Activated T-cell treated with anti-CD3 and anti-CD28 coated beads, Interleukin-2, amount 50 U/mL, for 1 hour (primary cell): ENCODE results near the gene ACKR1.

Experiments
- DNase-seq: peaks from one replicate; pipeline ENCODE4 v3.0.0-alpha.2; 2020

Gene ACKR1, protein sequence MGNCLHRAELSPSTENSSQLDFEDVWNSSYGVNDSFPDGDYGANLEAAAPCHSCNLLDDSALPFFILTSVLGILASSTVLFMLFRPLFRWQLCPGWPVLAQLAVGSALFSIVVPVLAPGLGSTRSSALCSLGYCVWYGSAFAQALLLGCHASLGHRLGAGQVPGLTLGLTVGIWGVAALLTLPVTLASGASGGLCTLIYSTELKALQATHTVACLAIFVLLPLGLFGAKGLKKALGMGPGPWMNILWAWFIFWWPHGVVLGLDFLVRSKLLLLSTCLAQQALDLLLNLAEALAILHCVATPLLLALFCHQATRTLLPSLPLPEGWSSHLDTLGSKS

DNA sequence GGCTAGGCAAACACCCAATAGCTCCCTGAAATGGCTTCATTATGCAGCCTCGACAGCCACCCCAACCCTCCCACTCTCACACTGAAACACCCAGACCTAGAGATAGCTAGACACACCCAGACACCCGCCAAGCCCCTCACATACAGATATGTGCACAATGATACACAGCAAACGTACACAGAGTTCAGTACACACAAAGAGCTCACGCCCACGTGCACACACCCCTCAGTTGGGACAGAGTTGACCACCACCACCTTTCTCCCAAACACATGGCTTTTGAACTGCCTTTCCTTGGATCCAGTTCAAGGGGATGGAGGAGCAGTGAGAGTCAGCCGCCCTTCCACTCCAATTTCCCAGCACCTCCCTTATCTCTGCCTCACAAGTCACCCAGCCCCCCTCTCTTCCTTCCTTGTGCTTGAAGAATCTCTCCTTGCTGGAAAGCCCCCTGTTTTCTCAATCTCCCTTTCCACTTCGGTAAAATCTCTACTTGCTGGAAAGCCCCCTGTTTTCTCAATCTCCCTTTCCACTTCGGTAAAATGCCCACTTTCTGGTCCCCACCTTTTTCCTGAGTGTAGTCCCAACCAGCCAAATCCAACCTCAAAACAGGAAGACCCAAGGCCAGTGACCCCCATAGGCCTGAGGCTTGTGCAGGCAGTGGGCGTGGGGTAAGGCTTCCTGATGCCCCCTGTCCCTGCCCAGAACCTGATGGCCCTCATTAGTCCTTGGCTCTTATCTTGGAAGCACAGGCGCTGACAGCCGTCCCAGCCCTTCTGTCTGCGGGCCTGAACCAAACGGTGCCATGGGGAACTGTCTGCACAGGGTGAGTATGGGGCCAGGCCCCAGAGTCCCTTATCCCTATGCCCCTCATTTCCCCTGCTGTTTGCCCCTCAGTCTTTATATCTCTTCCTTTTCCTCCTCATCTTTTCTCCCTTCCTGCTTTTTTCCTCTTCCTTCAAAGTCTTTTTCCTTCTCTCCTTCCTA is at the start of gene ACKR1:
TSS of gene ACKR1 (plus strand) at position 715 of the 981 bp plus-strand sequence. CDS start at position 800, 85 bp downstream.
- DNase-seq: no peak

DNA sequence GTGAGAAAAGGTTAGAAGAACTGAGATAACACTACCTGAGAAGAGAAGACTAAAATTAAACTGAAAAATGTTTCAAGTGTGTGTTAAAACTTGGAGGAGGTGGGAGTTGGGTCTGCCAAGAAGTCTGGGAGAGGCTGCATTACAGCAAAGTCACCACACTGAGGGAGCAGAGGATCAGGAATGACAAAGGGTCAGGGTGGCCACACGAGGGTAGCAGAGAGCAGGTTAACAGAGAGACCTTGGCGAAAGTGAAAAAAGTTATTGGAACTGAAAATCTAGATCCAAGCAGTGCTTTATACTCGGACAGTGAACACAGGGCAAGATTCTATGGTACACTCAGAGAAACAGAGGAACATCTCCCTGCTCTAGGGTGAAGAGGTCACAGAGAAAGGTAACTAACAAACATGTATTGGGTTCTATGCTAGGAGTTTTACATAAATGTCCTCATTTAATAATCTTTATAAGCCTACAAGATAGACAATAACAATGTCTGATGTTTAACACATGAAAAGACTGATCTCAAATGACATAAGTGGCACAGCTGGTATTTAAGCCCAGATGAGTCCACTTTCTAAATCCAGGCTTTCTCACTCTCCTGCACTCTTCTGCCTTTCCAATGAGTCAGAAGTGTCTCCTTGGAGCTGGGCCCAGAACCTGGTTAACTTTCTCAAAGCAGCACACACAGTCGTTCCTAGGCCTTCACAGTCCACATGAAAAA is 43.5 kb upstream of the ACKR1 start:
- DNase-seq: peak; percentile 54

DNA sequence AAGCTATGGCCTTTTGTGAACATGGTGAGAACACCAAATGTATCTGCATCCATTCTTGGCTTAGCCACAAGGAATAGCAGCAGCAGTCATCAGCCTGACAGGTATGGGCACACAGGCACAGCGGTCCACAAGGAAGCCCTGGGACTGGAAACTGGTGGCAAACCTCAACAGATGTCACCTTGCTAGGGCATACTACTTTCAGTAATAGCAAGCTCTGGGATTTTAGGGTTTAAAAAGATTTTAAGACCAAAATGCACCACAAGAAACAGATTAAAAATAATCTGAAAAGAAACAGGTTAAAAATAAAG is 43.0 kb upstream of the ACKR1 start:
- no peak for DNase-seq

DNA sequence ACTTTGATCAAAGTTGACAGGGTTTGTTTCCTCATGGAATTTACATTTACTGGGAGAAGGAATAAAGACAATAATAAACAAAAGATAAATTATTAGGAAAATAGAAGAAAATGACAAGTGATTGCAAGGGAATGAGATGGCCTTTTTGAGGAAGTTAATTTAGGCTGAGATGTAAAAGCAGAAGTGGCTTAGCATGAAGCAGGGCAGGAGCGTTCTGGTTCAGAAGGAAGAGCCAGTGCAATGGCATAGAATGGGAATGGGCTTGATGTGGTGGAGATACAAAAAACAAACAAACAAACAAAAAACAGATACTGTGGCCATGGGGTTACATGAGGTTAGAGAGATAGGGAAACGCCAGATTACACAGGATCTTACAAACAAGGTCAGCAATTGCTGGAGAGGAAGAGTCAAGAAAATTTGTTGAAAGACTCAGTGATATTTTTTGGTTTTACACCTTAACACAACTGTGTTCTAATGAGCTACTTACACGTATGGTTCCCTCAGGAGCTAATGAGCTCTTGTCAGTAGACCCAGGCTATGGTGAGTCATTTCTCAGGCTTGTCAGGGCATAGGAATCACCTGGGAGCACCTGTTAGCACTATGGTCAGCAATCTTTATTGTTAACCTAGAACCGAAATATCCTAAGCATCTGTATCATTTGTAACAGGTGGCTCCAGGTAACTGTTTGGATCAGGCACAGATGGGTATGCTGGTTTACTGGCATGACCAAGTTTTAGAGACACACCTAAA is 42.0 kb upstream of the ACKR1 start:
- DNase-seq: no peak

DNA sequence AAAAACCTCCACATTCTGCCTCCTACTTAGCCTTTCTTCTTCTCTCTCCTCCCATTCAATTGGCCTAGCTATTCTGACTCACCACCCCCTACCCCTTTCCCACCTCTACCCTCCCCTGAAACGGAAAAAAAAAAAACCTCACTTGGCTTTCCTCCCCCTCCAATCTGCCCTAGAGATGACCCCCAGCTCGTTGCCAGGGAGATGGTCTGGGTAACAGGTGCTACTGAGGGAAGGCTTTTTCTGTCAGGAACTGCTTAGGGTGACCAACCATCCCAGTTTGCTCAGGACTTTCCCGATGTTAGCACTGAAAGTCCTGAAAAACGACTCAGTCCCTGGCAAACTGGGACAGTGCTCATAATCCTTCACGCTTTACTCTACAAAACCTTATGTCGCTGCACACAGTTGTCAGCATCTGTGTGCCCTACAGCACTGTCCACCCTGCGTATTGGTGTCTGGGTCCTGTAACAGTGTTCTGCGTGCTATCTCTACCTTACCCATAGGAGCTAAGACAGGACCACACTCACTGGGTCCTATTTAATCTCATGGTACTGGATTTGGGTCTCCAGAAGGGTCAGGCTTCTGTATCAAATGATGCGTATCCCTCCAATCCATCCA is 41.0 kb upstream of the ACKR1 start:
- DNase-seq: no peak

DNA sequence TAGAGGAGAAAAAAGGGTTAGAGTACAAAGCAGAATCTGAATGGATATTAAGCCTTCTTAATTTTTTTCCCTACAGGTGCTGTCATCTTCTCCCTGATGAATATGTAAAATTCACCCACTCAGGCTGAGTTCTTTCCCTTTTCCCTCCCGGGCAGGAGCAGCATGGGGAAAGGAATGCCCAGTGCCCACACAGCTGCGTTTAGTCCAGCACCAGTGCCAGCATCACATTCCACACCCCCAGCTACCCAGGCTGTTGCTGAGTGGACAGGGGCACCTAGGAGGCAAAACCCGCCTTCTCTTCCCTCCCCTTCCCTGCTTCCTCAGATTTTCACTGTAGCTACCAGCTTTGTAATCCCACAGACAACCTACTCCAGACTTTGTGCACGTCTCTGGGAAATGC is 36.6 kb upstream of the ACKR1 start:
- no peak for DNase-seq

DNA sequence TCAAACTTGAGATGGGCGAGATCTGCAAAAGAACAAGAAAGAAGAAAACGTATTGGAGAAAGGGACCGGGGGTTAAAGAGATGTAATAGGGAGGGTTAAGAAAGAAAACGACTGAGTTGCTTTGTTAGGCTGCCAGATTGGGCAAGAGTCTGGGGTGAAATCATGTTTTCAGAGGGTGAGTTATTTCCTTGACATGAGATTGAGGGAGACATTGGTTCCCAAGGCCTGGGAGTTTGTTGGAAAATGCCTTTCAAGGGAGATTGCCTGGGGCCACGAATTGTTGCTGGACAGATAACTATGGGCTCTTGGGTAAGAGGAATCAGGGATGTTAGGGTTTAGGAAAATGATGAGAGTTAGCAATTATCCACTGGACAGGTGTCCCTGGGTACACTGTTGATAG is 34.0 kb upstream of the ACKR1 start:
- no peak for DNase-seq

DNA sequence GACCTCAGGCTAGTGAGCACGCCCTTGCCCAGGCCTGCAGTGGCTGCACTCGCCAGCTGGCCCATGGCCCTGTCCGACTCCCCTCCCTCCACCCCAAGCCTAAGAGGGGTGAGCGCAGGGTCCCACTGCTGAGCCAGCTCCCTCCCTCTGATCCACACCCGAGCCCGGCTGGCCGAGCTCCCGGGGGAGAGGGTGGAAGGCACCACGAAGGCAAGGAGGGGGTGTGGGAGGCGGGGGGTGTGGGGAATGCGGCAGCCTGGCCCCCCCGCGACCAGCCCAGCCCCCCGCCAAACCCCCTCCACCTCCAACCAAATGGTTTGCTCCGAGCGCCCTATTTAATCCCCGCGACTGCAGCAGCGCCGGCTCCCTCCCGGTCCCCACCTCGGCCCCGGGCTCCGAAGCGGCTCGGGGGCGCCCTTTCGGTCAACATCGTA is 33.4 kb upstream of the ACKR1 start, which contains the start of gene CADM3:
TSS of gene CADM3 (plus strand) at position 362 of the 434 bp plus-strand sequence. CDS start 151 bp downstream, outside the sequence.
- no peak for DNase-seq

DNA sequence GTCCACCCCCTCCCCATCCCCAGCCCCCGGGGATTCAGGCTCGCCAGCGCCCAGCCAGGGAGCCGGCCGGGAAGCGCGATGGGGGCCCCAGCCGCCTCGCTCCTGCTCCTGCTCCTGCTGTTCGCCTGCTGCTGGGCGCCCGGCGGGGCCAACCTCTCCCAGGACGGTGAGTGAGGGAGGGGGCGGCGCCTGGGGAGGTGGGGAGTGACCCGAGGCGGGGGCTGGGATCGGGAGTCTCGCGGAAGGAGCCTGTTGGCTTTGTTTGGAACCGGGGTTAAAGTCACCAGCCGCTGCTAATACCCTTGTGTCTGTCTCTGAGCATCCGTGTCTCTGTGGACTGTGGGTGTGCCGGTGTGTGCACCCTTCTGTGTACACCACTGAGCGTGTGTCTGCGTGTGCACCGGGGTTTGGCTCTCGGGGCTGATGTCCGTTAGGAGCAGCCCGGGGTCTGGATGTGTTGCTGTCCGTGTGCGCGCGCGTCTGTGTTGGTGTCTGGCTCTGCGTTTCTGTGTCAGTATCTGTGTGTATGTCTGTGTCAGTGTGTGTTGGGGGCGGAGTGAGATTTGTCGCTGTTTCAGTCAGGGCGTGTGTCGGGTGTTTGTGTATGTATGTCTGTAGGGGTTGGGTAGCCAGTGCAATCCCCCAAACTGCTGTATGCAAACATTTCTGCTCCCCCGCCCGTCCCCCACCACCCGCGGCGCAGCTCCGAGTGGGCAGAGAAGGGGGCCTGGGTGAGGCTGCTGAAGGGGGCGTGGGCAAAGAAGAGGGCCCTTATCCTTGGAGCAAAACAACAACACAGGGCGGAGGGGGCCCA is 32.8 kb upstream of the ACKR1 start:
- DNase-seq: no peak

DNA sequence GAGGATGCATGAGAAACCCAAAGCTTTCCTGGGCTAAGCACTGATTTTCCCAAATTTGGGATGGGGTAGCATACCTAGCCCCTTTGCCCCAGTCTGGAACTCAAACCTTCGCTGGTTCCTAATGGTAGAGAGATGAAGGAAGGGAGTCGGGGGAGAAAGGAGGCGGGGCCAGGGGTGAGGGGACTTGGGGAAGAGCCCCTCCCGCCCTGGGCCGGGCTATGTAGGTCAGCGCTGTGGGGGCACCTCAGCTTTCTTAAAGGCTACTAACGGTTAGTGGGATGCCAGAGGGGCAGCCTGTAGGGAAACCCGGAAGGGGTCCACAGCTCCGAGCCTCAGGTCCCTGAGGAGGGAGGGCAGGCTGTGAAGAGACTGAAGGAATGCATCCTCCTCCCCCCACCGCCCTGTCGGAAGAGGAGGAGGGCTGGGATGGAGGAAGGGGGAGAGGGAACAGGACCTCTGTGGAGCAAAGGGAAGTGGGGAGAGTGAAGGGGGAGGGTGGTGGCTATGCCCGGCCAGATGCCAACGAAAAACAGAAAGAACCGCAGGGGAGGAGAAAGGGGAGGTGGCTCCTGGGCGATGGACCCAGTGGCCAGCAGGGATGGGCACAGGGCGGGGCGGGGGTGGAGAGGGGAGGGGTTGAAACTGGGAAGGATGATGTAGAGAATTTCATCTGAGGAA is 31.9 kb upstream of the ACKR1 start:
- DNase-seq: no peak

DNA sequence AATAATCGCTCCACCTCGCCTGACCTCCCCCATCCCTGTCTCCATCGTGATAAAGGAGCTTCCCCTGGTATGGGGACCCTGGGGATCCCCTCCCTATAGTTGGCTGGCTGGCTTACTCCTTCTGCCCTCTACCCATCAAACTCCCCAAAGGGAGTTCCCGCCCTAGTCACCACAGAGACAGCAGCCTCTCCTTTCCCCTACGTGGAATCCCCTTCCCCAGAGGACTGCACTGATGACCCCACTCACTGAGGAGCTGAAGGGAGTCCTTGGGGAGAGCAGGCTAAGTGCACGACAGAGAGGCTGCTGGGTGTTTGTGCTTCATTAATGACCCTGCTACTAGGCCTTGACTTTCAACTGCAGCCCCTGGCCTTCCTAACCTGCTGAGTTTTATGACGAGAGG is 31.4 kb upstream of the ACKR1 start:
- no peak for DNase-seq

DNA sequence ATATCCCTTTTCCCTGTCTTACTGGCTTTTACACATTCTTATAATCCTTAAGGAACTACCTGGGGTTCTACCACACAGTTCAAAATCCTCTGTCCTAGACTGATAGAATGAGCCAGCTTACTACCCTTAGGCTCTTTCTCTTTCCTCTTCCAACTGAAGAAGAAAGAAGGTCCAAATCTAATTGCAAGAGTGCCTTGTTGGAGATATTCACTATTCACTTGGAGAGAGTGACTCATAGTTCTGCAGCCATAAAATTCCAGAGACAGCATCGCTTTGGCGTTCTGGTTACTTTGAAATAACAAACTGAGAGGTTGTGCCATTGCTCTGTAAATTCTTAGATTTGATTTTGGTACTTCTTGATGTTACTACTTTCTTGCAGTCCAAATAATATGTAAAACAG is 29.1 kb upstream of the ACKR1 start:
- no peak for DNase-seq

DNA sequence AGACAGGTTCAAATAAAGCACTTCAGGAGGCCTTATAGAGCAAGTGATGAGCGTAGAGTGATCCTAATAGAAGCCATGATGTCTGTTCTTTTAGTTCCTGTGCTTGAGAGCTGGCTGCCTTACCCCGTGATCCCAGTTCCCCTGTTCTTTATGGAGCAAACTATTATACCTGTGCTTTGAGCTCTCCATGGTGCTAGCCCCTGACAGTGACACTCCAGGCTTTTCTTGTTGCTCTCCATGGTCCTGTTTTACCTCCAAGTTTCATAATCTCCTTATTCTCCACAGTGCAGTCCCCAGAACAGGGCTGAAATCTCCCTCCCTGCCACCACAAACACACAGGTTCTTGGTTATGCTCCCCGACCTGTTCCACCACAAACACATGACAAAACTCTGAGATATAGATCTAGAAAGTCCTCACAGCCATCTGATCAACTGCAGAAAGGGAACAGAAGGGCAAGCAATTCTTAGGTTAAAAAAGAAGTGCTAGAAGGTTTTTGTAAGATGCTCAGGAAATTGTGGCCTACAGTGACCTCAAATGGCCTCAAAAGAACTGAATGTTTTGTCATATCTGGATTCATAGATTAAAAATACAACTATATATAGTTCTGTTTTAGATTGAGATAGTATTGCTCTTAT is 27.3 kb upstream of the ACKR1 start:
- DNase-seq: no peak

DNA sequence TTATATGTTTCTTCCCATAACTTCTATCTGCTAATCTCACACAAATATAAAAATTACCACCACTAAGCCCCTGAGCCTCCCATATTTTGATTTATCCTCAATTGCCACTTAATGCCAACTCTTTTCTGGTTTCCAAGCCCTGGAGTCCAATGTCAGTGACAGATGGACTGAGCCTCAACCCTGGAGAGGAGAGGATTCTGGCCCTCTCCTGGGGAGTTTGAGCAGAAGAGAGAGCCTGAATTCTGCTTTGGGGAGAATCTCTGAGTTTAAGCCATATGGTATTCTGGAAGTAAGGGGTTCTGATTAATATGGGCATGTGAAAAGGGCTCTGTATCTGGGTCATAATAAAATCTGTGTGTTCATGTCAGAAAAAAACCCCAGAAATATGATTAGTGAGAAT is 24.8 kb upstream of the ACKR1 start:
- no peak for DNase-seq

DNA sequence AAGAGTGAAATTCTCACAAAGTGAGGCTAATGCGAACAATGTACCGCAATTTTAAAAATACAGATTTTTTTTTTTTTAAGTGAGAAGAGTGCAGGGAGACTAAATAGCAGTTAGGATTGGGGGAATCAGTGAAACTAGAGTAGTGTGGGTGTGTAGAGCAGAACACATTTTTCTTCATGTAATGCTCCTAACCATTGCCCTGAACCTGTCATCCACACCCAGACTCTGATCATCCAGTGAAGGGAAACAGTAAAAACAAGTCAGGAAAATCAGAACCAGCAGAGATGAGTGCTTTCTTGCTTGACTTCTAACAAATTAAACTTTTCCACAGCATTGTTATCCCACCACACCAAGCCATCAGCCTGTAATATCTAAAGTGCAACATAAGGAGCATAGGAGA is 24.2 kb upstream of the ACKR1 start:
- no peak for DNase-seq

DNA sequence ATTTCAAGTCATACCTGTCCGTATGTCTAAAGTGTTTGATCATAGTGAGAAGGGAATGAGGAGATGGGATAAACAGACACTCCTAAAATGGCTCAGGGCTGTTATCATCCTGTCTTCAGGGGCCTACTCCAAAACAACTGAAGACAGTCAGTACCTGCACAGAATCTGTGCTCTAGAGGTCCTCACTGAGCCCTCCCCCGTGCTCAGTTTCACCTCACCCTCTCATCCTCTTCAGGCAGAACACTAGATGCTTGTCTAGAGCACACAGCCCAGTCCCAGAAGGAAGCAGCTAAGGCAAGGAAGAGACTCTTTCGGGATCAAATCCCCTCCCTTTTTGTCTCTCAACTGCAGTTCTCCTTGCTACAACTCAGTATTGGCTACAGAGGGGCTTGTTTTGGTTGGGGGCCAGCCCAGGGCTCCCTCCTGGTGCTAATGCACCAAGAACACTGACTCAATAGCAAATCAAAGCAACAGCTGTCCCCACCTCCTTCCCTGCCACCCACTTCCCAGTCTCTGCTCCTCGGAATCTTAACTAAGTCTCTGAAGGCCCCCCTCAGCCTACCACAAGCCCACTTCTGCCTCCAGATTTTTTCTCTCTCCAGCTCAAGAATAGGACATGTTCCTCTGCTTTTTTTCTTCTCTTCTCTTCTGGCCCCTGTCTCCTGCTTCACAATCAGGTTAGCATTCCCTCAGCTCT is 23.2 kb upstream of the ACKR1 start:
- no peak for DNase-seq

DNA sequence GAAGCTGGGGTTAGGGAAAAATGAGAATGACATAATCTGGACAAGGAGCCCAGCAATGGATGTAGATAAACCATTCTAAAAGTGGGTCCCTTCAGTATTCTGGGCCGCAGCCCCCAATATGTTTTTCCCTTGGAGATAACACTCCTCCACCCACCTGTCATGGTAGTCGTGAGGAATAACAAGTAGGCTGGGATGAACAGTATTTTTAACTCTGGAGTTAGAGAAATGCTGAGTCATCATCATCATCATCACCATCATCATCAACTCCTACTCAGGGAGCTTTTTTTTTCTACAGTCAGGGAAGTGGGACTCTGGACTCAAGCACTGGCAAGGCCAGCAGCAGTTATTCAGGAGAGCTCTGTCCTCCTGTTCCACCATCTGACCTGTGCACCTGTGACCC is 20.5 kb upstream of the ACKR1 start:
- no peak for DNase-seq

DNA sequence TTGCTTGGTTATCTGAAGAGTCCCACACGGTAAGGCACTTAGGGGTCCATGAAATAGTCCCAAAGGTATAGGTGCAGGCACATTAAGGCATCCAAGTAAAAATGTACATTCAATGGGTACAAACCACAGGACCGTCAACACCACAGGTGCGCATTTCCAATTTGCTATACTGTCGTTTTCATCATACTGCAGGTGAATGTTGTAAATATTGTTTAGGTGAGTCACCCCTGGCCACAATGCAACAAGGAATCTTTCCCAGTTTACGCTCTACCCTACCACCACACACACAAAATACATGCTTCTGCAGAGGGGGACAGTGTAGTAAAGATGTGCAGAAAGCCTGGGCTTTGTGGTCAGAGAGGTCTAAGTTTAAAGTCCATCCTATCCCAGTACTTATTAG is 19.6 kb upstream of the ACKR1 start:
- DNase-seq: no peak

DNA sequence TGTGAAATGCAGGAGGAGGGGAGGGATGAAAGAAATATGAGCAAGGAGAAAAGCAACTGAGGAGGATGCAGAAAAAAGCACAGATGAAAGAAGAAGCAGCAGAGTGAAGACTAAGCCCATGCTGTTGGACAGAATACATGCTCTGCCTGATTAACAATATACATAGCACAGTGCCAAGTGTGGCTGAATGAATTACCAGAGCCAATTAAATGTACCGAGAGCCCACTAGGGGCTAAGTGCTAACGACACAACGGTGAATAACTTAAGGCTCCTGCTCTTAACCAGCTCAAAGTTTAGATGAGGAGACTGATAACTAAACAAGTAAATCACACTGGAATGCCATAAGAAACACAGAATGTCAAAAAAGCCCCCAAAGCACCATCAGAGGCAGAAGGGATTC is 17.6 kb upstream of the ACKR1 start:
- DNase-seq: no peak
